ENCODE results near the gene SMYD5.

SMYD5 gene

DNA sequence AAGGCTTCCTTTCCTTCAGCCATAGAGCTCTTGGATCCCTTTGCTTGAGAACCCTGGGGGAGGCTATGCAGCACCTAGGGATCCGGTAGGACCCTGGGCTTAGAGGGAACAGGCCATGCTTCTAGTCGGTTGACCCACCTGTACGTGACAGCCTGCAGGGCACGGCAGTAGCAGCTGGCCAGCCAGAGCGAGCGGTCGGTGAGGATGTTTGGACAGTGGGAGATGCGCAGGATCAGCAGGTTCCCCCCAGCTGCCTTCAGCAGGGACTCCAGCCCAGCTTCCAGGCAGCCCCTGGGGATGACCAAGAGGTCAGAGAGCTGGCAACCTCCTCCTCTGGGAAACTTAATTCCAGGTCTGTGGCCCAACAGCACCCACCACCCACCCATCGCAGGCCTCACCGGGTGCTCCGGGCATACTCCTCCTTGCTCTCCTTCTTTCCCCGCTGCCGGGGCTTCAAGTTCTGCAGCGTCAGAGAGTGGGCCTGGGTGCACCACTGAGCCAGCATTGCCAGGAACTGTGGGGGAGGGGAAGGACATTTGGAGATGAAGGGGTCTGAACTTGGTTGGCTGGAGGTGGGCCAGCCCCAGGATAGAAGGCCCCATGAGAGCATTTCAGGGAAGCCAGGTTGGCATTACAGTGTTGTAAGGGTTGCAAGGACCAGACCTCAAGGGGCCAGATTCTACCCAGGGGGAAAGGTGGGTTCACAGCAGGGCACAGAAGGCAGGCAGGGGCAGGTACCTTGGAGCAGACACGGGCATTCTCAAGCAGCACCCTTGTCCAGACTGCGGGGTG is 49.7 kb downstream of the SMYD5 start:
- Histone ChIP-seq H3K4me1 (peaks cover 0 to 4% (median 3%) of the 10 kb centered on the region in 4 donors), H3K36me3 (peaks cover 0 to 12% (median 0%) of the 10 kb centered on the region in 3 donors), H3K27ac (no peak overlapping the region), H3K4me3 (no peak overlapping the region), H3K9me3 (no peaks in the 10 kb centered on the region), H3K27me3 (peaks cover 0 to 45% of the 10 kb centered on the region in 2 donors)
- TF ChIP-seq, protein P1, sequence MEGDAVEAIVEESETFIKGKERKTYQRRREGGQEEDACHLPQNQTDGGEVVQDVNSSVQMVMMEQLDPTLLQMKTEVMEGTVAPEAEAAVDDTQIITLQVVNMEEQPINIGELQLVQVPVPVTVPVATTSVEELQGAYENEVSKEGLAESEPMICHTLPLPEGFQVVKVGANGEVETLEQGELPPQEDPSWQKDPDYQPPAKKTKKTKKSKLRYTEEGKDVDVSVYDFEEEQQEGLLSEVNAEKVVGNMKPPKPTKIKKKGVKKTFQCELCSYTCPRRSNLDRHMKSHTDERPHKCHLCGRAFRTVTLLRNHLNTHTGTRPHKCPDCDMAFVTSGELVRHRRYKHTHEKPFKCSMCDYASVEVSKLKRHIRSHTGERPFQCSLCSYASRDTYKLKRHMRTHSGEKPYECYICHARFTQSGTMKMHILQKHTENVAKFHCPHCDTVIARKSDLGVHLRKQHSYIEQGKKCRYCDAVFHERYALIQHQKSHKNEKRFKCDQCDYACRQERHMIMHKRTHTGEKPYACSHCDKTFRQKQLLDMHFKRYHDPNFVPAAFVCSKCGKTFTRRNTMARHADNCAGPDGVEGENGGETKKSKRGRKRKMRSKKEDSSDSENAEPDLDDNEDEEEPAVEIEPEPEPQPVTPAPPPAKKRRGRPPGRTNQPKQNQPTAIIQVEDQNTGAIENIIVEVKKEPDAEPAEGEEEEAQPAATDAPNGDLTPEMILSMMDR (IDR thresholded peaks at IDR 0.05), result no peak
- intact Hi-C loops (cut with DNase I; ENCODE audit: low total_unique reads), result no loop called here
- no peak for DNase-seq

DNA sequence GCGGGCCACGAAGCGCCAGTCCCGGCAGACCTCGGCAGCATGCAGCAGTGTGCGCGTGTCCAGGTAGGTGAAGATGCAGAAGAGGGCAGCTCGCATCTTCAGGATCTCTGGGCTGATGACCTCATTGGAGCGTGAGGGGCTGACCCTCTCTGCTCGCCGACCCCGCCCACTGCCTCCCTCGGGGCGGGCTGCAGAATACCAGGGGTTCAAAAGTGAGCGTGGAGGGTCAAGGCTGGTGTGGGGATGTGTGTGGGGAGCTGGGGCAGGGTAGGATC is 50.2 kb downstream of the SMYD5 start:
- intact Hi-C loops (cut with DNase I; ENCODE audit: low total_unique reads), result no loop called here
- no peaks in the 10 kb centered on the region for H3K9me3 ChIP-seq
- H3K27ac ChIP-seq, result no peak overlapping the region
- DNase-seq, result no peak
- peaks cover 0 to 51% of the 10 kb centered on the region in 2 donors for H3K27me3 ChIP-seq
- H3K36me3 ChIP-seq, result peaks cover 0 to 12% (median 0%) of the 10 kb centered on the region in 3 donors
- TF ChIP-seq, protein P1 (IDR thresholded peaks at IDR 0.05), result no peak
- H3K4me1 ChIP-seq, result peaks cover 0 to 9% (median 8%) of the 10 kb centered on the region in 4 donors
- no peak overlapping the region for H3K4me3 ChIP-seq

DNA sequence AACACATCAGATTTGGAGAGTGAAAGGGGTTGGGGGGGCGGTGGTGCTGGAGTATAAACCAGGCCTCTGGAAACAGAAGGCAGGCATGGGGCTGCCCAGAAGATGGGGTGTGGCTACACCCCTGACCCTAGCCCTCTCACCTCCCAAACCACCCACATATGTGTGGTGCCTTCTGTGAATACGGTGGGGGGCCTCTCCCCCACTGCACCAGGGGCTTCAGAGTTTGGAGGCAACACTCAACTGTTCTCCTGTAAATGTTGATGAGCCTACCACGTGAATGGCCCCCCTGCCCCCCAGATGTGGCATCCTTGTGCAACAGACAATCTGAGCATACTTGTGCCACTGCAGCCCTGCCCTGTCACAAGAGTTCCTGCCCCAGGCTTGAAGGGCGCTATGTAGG is 50.7 kb downstream of the SMYD5 start:
- intact Hi-C loops (cut with DNase I; ENCODE audit: low total_unique reads), result no loop called here
- H3K4me3 ChIP-seq, result no peak overlapping the region
- DNase-seq, result no peak
- peaks cover 0 to 14% (median 10%) of the 10 kb centered on the region in 4 donors for H3K4me1 ChIP-seq
- H3K36me3 ChIP-seq, result peaks cover 0 to 12% (median 0%) of the 10 kb centered on the region in 3 donors
- peaks cover 0 to 55% of the 10 kb centered on the region in 2 donors for H3K27me3 ChIP-seq
- TF ChIP-seq, protein P1 (IDR thresholded peaks at IDR 0.05), result no peak
- no peaks in the 10 kb centered on the region for H3K9me3 ChIP-seq
- H3K27ac ChIP-seq, result no peak overlapping the region

DNA sequence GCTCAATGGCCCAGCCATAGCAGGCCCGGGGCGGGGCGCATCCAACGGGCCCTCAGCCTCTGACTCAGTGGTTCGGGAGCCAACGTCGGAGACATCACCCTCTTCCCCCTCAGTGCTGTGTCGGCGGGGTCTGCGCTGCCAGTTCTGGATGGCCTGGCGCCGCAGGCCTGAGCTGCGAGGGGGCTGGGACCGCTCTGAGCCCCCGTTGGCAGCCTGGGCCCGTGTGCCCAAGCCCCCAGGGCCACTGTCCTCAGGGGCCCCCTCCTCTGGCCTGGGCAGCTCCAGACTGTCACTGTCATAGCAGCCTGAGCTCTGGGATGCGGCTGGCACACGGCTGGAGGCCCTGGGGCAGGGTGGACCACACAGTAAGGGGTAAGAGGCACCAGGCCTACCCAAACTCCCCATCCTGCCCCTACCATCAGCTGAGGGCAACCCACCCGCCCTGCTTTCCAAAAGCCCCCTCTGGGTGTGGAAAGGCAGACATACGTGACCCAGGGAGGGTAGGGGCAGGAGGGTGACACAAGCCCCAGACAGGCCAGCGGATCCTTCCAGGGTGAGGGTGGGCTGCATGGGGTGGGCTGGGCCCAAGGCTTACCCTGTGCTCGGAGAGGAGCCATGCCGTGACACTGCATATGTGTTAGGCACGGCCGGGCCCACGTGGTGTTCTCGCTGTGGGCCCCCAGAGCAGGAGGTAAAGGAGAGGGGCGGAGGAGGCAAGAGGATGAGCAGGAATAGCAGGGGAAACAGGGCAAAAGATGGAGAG is 51.4 kb downstream of the SMYD5 start:
- DNase-seq, result no peak
- Histone ChIP-seq H3K9me3 (no peaks in the 10 kb centered on the region), H3K4me1 (peaks cover 0 to 15% (median 10%) of the 10 kb centered on the region in 4 donors), H3K27ac (no peak overlapping the region), H3K27me3 (peaks cover 0 to 58% of the 10 kb centered on the region in 2 donors), H3K4me3 (no peak overlapping the region), H3K36me3 (peaks cover 0 to 12% (median 0%) of the 10 kb centered on the region in 3 donors)
- TF ChIP-seq, protein P1 (IDR thresholded peaks at IDR 0.05), result no peak
- intact Hi-C loops (cut with DNase I; ENCODE audit: low total_unique reads), result no loop called here

DNA sequence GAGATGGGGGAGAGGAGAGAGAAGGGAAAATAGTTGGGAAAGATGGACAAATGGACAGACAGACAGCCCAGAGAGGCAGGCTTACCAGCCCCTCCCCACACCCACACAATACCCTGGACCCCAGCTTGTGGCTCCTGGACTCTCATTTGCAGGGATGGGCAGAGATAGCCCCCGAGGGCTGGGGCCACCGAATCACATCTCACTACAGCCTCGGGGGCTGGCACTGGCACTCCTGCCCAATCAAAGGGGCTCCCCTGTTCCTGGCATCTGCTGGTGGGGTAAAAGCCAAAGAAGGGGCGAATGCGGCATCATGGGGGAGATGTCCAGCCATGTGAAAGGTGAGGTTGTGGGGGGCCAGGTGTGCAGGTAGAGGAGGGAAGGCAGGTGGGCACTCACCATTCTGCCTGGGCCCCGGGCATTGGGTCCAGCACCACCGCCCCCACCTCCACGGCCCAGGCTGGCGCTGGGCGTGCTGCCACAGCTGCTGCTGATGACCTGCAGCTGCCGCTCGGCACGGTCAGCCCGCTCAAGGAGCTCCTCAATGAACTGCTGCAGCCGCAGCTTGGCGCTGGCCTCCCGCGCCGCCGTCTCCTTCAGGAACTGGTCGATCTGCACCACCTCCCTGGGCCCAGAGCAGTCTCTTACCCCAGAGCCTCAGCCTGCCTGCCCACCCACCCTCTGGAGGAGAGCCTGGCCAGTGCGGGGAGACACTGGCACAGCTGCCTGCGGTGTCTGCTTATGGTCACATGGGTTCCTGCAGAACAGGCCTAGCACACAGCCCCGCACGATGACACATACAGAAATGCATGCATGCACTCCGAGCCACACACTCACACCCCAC is 52.2 kb downstream of the SMYD5 start:
- intact Hi-C loops (cut with DNase I; ENCODE audit: low total_unique reads), result no loop called here
- TF ChIP-seq, protein P1 (IDR thresholded peaks at IDR 0.05), result no peak
- Histone ChIP-seq H3K27ac (no peak overlapping the region), H3K27me3 (peaks cover 0 to 60% of the 10 kb centered on the region in 2 donors), H3K36me3 (peaks cover 0 to 12% (median 0%) of the 10 kb centered on the region in 3 donors), H3K4me1 (peaks cover 0 to 15% (median 10%) of the 10 kb centered on the region in 4 donors), H3K4me3 (no peak overlapping the region), H3K9me3 (no peaks in the 10 kb centered on the region)
- DNase-seq, result no peak
